DMS 273 (cell line): Measurements from ENCODE around the gene GJA1.

Experiments
- DNase-seq: peaks from one replicate; lab custom pipeline; 2025; ENCODE audit not compliant: unreplicated experiment; lab: John Stamatoyannopoulos, UW

The GJA1 gene

GRCh38 chr6:121482004-121482693 lies 46.7 kb downstream of the GJA1 start:
- no peak for DNase-seq

- DNase-seq = no peak
Measured at GRCh38 chr6:121482751-121483150, 47.3 kb downstream of the GJA1 start.

- no peak for DNase-seq
Measured at GRCh38 chr6:121485359-121485811, 49.9 kb downstream of the GJA1 start.

- DNase-seq = no peak
Measured at GRCh38 chr6:121491576-121491975, 56.1 kb downstream of the GJA1 start.

GRCh38 chr6:121492536-121492935 lies 57.1 kb downstream of the GJA1 start:
- DNase-seq = no peak

- no peak for DNase-seq
Measured at GRCh38 chr6:121497970-121498375, 62.5 kb downstream of the GJA1 start.

GRCh38 chr6:121498481-121499276 lies 63.2 kb downstream of the GJA1 start:
- no peak for DNase-seq
